Liver (tissue), 9 donors: ENCODE data around the gene PTH2. TPM values are rescaled to one million over a fixed set of nuclear protein-coding genes. Genes with fewer than 3 reads are reported as not detected.

Experiments used
- DNase-seq: peaks from one replicate; pipeline ENCODE4 v3.0.0-alpha.2; 2017; ENCODE audit warnings: low spot score
- H3K27ac ChIP-seq, 2 donors: one replicate each; pipeline ENCODE4 v1.7.0; 2013; ENCODE audit warnings: inconsistent platforms in 2 of 2, low read length in 2 of 2, control low read depth in 1 of 2, low read depth in 1 of 2, mild to moderate bottlenecking in 1 of 2
- H3K27me3 ChIP-seq, 4 donors: one replicate each; pipeline versions ENCODE4 v1.6.1 to v1.7.0; 2013; ENCODE audit warnings: low read length in 3 of 4, inconsistent platforms in 1 of 4, mild to moderate bottlenecking in 1 of 4, moderate library complexity in 1 of 4; ENCODE audit not compliant: control insufficient read depth in 4 of 4, insufficient read depth in 4 of 4
- H3K36me3 ChIP-seq, 4 donors: one replicate each; pipeline versions ENCODE4 v1.6.1 to v1.7.0; 2013; ENCODE audit warnings: low read length in 3 of 4, mild to moderate bottlenecking in 3 of 4, low read depth in 1 of 4, moderate library complexity in 1 of 4; ENCODE audit not compliant: control insufficient read depth in 4 of 4, insufficient read depth in 3 of 4
- H3K4me1 ChIP-seq, 4 donors: one replicate each; pipeline versions ENCODE4 v1.6.1 to v1.7.0; 2013; ENCODE audit warnings: low read length in 3 of 4, mild to moderate bottlenecking in 3 of 4, moderate library complexity in 1 of 4; ENCODE audit not compliant: control insufficient read depth in 4 of 4, insufficient read depth in 4 of 4
- H3K4me3 ChIP-seq, 3 donors: one replicate each; pipeline versions ENCODE4 v1.6.1 to v1.7.0; 2013; ENCODE audit warnings: low read length in 3 of 3, control low read depth in 1 of 3, low read depth in 1 of 3, mild to moderate bottlenecking in 1 of 3
- H3K9ac ChIP-seq, 2 donors: one replicate each; pipeline ENCODE4 v1.7.0; 2013; ENCODE audit warnings: low read length in 2 of 2, mild to moderate bottlenecking in 2 of 2, moderate library complexity in 2 of 2, control low read depth in 1 of 2, low read depth in 1 of 2
- H3K9me3 ChIP-seq, 4 donors: one replicate each; pipeline versions ENCODE4 v1.6.1 to v1.7.0; 2013; ENCODE audit warnings: low read length in 3 of 4; ENCODE audit not compliant: control insufficient read depth in 4 of 4
- EGR1 ChIP-seq, 2 donors: IDR thresholded peaks; 2 replicates each; pipeline ENCODE4 v1.6.1; 2016 to 2018; ENCODE audit warnings: antibody characterized with exemption in 2 of 2, low read depth in 2 of 2
- FOXA1 ChIP-seq: IDR thresholded peaks from 2 replicates; pipeline ENCODE4 v1.6.1; 2016; ENCODE audit warnings: antibody characterized with exemption
- FOXA2 ChIP-seq: IDR thresholded peaks from 2 replicates; pipeline ENCODE4 v1.6.1; 2016; ENCODE audit warnings: antibody characterized with exemption
- GABPA ChIP-seq, 2 donors: IDR thresholded peaks in 1 of 2; conservative IDR thresholded peaks in 1 of 2; 2 replicates each; pipeline ENCODE4 v1.6.1; 2016; ENCODE audit warnings: antibody characterized with exemption in 2 of 2, mild to moderate bottlenecking in 1 of 2, moderate library complexity in 1 of 2
- HNF4A ChIP-seq, 2 donors: conservative IDR thresholded peaks; 2 replicates each; pipeline ENCODE4 v1.6.1; 2016; ENCODE audit warnings: antibody characterized with exemption in 2 of 2, mild to moderate bottlenecking in 2 of 2
- HNF4G ChIP-seq: IDR thresholded peaks from 2 replicates; pipeline ENCODE4 v1.6.1; 2016; ENCODE audit warnings: antibody characterized with exemption
- JUND ChIP-seq, 2 donors: IDR thresholded peaks; 2 replicates each; pipeline ENCODE4 v1.6.1; 2016; ENCODE audit warnings: antibody characterized with exemption in 2 of 2
- MAX ChIP-seq: IDR thresholded peaks from 2 replicates; pipeline ENCODE4 v1.6.1; 2016; ENCODE audit warnings: antibody characterized with exemption
- NR2F2 ChIP-seq: IDR thresholded peaks from 2 replicates; pipeline ENCODE4 v1.6.1; 2016; ENCODE audit warnings: antibody characterized with exemption
- REST ChIP-seq: IDR thresholded peaks from 2 replicates; pipeline ENCODE4 v1.6.1; 2016; ENCODE audit warnings: antibody characterized with exemption, mild to moderate bottlenecking
- RXRA ChIP-seq, 2 donors: IDR thresholded peaks; 2 replicates each; pipeline ENCODE4 v1.6.1; 2017 to 2018; ENCODE audit warnings: antibody characterized with exemption in 2 of 2, mild to moderate bottlenecking in 1 of 2
- SP1 ChIP-seq: IDR thresholded peaks from 2 replicates; pipeline ENCODE4 v1.6.1; 2018; ENCODE audit warnings: antibody characterized with exemption, mild to moderate bottlenecking
- TAF1 ChIP-seq: conservative IDR thresholded peaks from 2 replicates; pipeline ENCODE4 v1.6.1; 2016; ENCODE audit warnings: antibody characterized with exemption, mild to moderate bottlenecking
- YY1 ChIP-seq: IDR thresholded peaks from 2 replicates; pipeline ENCODE4 v1.6.1; 2016; ENCODE audit warnings: antibody characterized with exemption, mild to moderate bottlenecking
- WGBS: extraction: QIAGEN DNeasy Blood & Tissue Kit; methylation state at CpG from one replicate; pipeline ENCODE4 v1.1.7; 2013; 5-methylcytosine and 5-hydroxymethylcytosine counted together
- polyA plus RNA-seq, 2 donors: library from polyadenylated mRNA; stranded (reverse) in 1 of 2; unstranded in 1 of 2; fragments of 200-250 nt in 1 of 2; fragments of >200 nt in 1 of 2; fragmentation: Nextera tagmentation in 1 of 2; extraction: Ambion mirVana in 1 of 2; gene quantifications; one replicate each; pipeline versions ENCODE4 v1.2.1 to v1.2.3, GENCODE V29; 2013 to 2015
- total RNA-seq, 2 donors: library from RNA; depleted of rRNA; stranded (reverse); fragments of >200 nt; gene quantifications; one replicate each; pipeline ENCODE4 v1.2.3, GENCODE V29; 2014
- TF ChIP-seq, protein P1 (sequence below): IDR thresholded peaks from 2 replicates; pipeline ENCODE4 v1.6.1; 2016; ENCODE audit warnings: antibody characterized with exemption
- TF ChIP-seq, protein P2 (sequence below): fragments of 150-350 bp; IDR thresholded peaks from 2 replicates; pipeline ENCODE4 v1.5.1; 2017; ENCODE audit warnings: improper control_type of control experiment, low read depth, low read length; ENCODE audit not compliant: missing input control
- donor health status: healthy.
- donor health status: healthy.
- donor health status: healthy.
- donor health status: healthy.
- donor health status: healthy.

Gene PTH2
- total and polyA plus RNA-seq, 4 donors: not detected

- Histone ChIP-seq H3K9ac (no peak overlapping the region), H3K27ac (no peak overlapping the region), H3K4me3 (no peak overlapping the region), H3K36me3 (no peaks in the 10 kb centered on the region), H3K4me1 (no peaks in the 10 kb centered on the region), H3K27me3 (peaks cover 0 to 2% (median 0%) of the 10 kb centered on the region in 4 donors), H3K9me3 (no peaks in the 10 kb centered on the region)
- WGBS: 69% methylated on average over 9 of the region's 9 CpGs
- TF ChIP-seq FOXA2 (no peak), HNF4A (conservative IDR thresholded peaks at IDR 0.05) (no peak), JUND (IDR thresholded peaks at IDR 0.05) (no peak), YY1 (no peak), MAX (no peak), HNF4G (no peak), TAF1 (no peak), NR2F2 (no peak), EGR1 (IDR thresholded peaks at IDR 0.05; ENCODE audit: low read depth in 2 of 2) (no peak), GABPA (IDR thresholded peaks at IDR 0.05 in 1 of 2, conservative IDR thresholded peaks at IDR 0.05 in 1 of 2) (no peak), REST (no peak)
- TF ChIP-seq, protein P1, sequence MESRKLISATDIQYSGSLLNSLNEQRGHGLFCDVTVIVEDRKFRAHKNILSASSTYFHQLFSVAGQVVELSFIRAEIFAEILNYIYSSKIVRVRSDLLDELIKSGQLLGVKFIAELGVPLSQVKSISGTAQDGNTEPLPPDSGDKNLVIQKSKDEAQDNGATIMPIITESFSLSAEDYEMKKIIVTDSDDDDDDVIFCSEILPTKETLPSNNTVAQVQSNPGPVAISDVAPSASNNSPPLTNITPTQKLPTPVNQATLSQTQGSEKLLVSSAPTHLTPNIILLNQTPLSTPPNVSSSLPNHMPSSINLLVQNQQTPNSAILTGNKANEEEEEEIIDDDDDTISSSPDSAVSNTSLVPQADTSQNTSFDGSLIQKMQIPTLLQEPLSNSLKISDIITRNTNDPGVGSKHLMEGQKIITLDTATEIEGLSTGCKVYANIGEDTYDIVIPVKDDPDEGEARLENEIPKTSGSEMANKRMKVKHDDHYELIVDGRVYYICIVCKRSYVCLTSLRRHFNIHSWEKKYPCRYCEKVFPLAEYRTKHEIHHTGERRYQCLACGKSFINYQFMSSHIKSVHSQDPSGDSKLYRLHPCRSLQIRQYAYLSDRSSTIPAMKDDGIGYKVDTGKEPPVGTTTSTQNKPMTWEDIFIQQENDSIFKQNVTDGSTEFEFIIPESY: no peak
- TF ChIP-seq, protein P2, sequence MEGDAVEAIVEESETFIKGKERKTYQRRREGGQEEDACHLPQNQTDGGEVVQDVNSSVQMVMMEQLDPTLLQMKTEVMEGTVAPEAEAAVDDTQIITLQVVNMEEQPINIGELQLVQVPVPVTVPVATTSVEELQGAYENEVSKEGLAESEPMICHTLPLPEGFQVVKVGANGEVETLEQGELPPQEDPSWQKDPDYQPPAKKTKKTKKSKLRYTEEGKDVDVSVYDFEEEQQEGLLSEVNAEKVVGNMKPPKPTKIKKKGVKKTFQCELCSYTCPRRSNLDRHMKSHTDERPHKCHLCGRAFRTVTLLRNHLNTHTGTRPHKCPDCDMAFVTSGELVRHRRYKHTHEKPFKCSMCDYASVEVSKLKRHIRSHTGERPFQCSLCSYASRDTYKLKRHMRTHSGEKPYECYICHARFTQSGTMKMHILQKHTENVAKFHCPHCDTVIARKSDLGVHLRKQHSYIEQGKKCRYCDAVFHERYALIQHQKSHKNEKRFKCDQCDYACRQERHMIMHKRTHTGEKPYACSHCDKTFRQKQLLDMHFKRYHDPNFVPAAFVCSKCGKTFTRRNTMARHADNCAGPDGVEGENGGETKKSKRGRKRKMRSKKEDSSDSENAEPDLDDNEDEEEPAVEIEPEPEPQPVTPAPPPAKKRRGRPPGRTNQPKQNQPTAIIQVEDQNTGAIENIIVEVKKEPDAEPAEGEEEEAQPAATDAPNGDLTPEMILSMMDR: no peak
- DNase-seq: no peak
Observed at GRCh38 chr19:49413348-49413747, 9.9 kb downstream of the PTH2 start.

DNA sequence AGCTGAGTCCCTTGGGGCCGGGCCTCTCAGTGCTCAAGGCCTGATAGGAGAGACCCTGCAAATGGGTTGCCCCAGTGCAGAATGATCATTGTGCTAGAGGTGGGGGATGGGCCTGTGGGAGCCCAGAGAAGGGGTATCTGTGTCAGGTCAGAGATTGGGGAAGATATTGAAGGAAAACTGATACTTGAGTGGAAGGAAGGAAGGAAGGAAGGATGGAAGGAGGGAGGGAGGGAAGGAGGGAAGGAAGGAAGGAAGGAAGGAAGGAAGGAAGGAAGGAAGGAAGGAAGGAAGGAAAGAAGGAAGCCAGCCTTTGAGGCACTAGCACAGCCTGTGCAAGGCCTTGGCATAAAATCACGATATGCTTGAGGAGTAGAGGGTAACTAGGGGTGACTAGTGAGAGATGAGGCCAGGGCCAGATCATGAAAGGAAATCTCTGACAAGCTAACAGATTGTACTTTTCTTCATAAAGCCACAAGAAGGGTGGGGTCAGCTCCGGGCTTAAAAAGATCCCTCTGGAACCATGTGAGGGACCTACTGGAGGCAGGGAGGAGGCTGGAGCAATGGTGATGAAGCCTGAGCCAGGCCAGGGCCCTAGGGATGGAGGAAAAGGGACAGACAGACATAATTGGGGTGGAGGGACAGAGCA lies 11.4 kb downstream of the PTH2 start:
- no peak overlapping the region for H3K4me3 ChIP-seq
- peaks cover 0 to 2% (median 0%) of the 10 kb centered on the region in 4 donors for H3K27me3 ChIP-seq
- no peak for TF ChIP-seq MAX
- TF ChIP-seq RXRA (IDR thresholded peaks at IDR 0.05): no peak
- TF ChIP-seq SP1: no peak
- no peak for TF ChIP-seq NR2F2
- no peak for TF ChIP-seq FOXA1
- TF ChIP-seq GABPA (IDR thresholded peaks at IDR 0.05 in 1 of 2, conservative IDR thresholded peaks at IDR 0.05 in 1 of 2): no peak
- TF ChIP-seq FOXA2: no peak
- no peak for TF ChIP-seq REST
- TF ChIP-seq HNF4G: no peak
- TF ChIP-seq YY1: no peak
- no peak for TF ChIP-seq HNF4A (conservative IDR thresholded peaks at IDR 0.05)
- TF ChIP-seq JUND (IDR thresholded peaks at IDR 0.05): no peak
- TF ChIP-seq EGR1 (IDR thresholded peaks at IDR 0.05; ENCODE audit: low read depth in 2 of 2): no peak
- H3K4me1 ChIP-seq: no peaks in the 10 kb centered on the region
- no peak overlapping the region for H3K9ac ChIP-seq
- no peaks in the 10 kb centered on the region for H3K9me3 ChIP-seq
- no peaks in the 10 kb centered on the region for H3K36me3 ChIP-seq
- no peak overlapping the region for H3K27ac ChIP-seq
- no peak for DNase-seq
- 81% methylated on average over 3 of the region's 3 CpGs for WGBS
